Measurements from ENCODE around the gene HTR3C. TPM values are rescaled to one million over a fixed set of nuclear protein-coding genes. Genes with fewer than 3 reads are reported as not detected.
"Not testable (repeated sequence)": the region's sequence is repeated elsewhere in the genome, so short reads cannot be mapped to it uniquely, and the experiment has no call there.

The HTR3C gene
- total RNA-seq, 1 experiment from 2014 or later = not detected

- WGBS (ENCODE audit: extremely low coverage, insufficient read length, low lambda C conversion rate) = no CpG with 5 or more reads among the region's 7 CpGs
Measured at GRCh38 chr3:184037816-184038215, 15.0 kb upstream of the HTR3C start.

GRCh38 chr3:184038307-184038706, 14.5 kb upstream of the HTR3C start:
- H4K20me1 ChIP-seq (ENCODE audit: control insufficient read depth, insufficient read depth, insufficient read length); H3K79me2 ChIP-seq (ENCODE audit: insufficient read depth, low read length); H3K23me2 ChIP-seq (ENCODE audit: insufficient read length, low read depth, low read length, poor library complexity, severe bottlenecking); H2BK15ac ChIP-seq (ENCODE audit: low read depth, low read length); H3K9ac ChIP-seq (ENCODE audit: extremely low read depth, insufficient read length, low read length); H2BK120ac ChIP-seq (ENCODE audit: low read depth, low read length, poor library complexity, severe bottlenecking); H3K14ac ChIP-seq (ENCODE audit: insufficient read depth, low read length); H3K27ac Mint-ChIP-seq; H3K18ac ChIP-seq (ENCODE audit: insufficient read length, low read depth, low read length); H3K79me1 ChIP-seq (ENCODE audit: insufficient read depth, low read depth, low read length, poor library complexity, severe bottlenecking); H3K9me3 ChIP-seq (ENCODE audit: control insufficient read depth, low read depth, low read length); H4K91ac ChIP-seq (ENCODE audit: insufficient read length, low read depth, low read length); DNase-seq; H2AK5ac ChIP-seq (ENCODE audit: insufficient read length, low read length); H3K27me3 ChIP-seq (ENCODE audit: insufficient read depth, low read length); H3K23ac ChIP-seq (ENCODE audit: insufficient read length, low read depth, low read length); H3K4me1 Mint-ChIP-seq; H3T11ph ChIP-seq (ENCODE audit: low read length); H3K4me3 Mint-ChIP-seq; H2AFZ ChIP-seq (ENCODE audit: low read length); H3K36me3 Mint-ChIP-seq (ENCODE audit: insufficient read depth in 1 of 3, low read depth in 3 of 3); H3K4me2 ChIP-seq (ENCODE audit: insufficient read depth, insufficient read length, low read length); H3K56ac ChIP-seq (ENCODE audit: insufficient read length, low read depth, low read length); H3K4ac ChIP-seq (ENCODE audit: low read depth, low read length); H3K9me3 Mint-ChIP-seq; H2BK5ac ChIP-seq (ENCODE audit: insufficient read length, low read length); H2BK20ac ChIP-seq (ENCODE audit: low read depth, low read length, poor library complexity, severe bottlenecking); H2BK12ac ChIP-seq (ENCODE audit: insufficient read length, low read depth, low read length); H3K4me1 ChIP-seq (ENCODE audit: insufficient read depth, low read length); H3K27ac ChIP-seq (ENCODE audit: insufficient read length, low read depth, low read length); H4K5ac ChIP-seq (ENCODE audit: insufficient read length, low read depth, low read length); H3K27me3 Mint-ChIP-seq (ENCODE audit: low read depth); H4K8ac ChIP-seq (replicated peaks; ENCODE audit: insufficient read length, low read depth, low read length): not testable (repeated sequence)
- no CpG with 5 or more reads among the region's 9 CpGs for WGBS (ENCODE audit: extremely low coverage, insufficient read length, low lambda C conversion rate)

More at GRCh38 chr3:184037816-184038215, 15.0 kb upstream of the HTR3C start:
- no peaks in the 10 kb centered on the region for H3K9me3 Mint-ChIP-seq
- peaks cover 0 to 10% of the 10 kb centered on the region in 2 experiments; a peak in 2 of 4 replicates for H3K4me1 Mint-ChIP-seq
- H2BK12ac ChIP-seq (ENCODE audit: insufficient read length, low read depth, low read length) = no peak overlapping the region
- H3K27me3 Mint-ChIP-seq (ENCODE audit: low read depth) = no peaks in the 10 kb centered on the region; the same call in 1 of the 2 replicates
- H4K91ac ChIP-seq (ENCODE audit: insufficient read length, low read depth, low read length) = no peak overlapping the region
- H3K9ac ChIP-seq (ENCODE audit: extremely low read depth, insufficient read length, low read length) = no peak overlapping the region
- no peak overlapping the region for H4K8ac ChIP-seq (replicated peaks; ENCODE audit: insufficient read length, low read depth, low read length)
- H4K20me1 ChIP-seq (ENCODE audit: control insufficient read depth, insufficient read depth, insufficient read length) = no peaks in the 10 kb centered on the region
- no peak overlapping the region for H3K23ac ChIP-seq (ENCODE audit: insufficient read length, low read depth, low read length)
- H3K4me2 ChIP-seq (ENCODE audit: insufficient read depth, insufficient read length, low read length) = no peak overlapping the region
- peak; percentile 34; the same call in 1 of the 3 replicates for TF ChIP-seq CTCF (conservative IDR thresholded peaks at IDR 0.05)
- no peak overlapping the region for H2BK15ac ChIP-seq (ENCODE audit: low read depth, low read length)
- H2BK120ac ChIP-seq (ENCODE audit: low read depth, low read length, poor library complexity, severe bottlenecking) = no peak overlapping the region
- no peak overlapping the region for H2AFZ ChIP-seq (ENCODE audit: low read length)
- no peaks in the 10 kb centered on the region for H3K79me1 ChIP-seq (ENCODE audit: insufficient read depth, low read depth, low read length, poor library complexity, severe bottlenecking)
- H3K27me3 ChIP-seq (ENCODE audit: insufficient read depth, low read length) = no peaks in the 10 kb centered on the region
- no peak overlapping the region for H3K18ac ChIP-seq (ENCODE audit: insufficient read length, low read depth, low read length)
- H3K27ac Mint-ChIP-seq = no peak overlapping the region; a peak in 1 of 7 replicates
- no peaks in the 10 kb centered on the region for H3K23me2 ChIP-seq (ENCODE audit: insufficient read length, low read depth, low read length, poor library complexity, severe bottlenecking)
- H2AK5ac ChIP-seq (ENCODE audit: insufficient read length, low read length) = no peak overlapping the region
- H3K27ac ChIP-seq (ENCODE audit: insufficient read length, low read depth, low read length) = no peak overlapping the region
- no peak overlapping the region for H2BK5ac ChIP-seq (ENCODE audit: insufficient read length, low read length)
- H3K9me3 ChIP-seq (ENCODE audit: control insufficient read depth, low read depth, low read length) = no peaks in the 10 kb centered on the region
- no peak overlapping the region for H2BK20ac ChIP-seq (ENCODE audit: low read depth, low read length, poor library complexity, severe bottlenecking)
- H3K14ac ChIP-seq (ENCODE audit: insufficient read depth, low read length) = no peak overlapping the region
- H4K5ac ChIP-seq (ENCODE audit: insufficient read length, low read depth, low read length) = no peak overlapping the region
- no peak overlapping the region for H3K4ac ChIP-seq (ENCODE audit: low read depth, low read length)
- H3K79me2 ChIP-seq (ENCODE audit: insufficient read depth, low read length) = no peaks in the 10 kb centered on the region
- no peaks in the 10 kb centered on the region for H3K36me3 Mint-ChIP-seq (ENCODE audit: insufficient read depth in 1 of 3, low read depth in 3 of 3)
- H3T11ph ChIP-seq (ENCODE audit: low read length) = no peak overlapping the region
- no peaks in the 10 kb centered on the region for H3K4me1 ChIP-seq (ENCODE audit: insufficient read depth, low read length)
- no peak for DNase-seq
- H3K56ac ChIP-seq (ENCODE audit: insufficient read length, low read depth, low read length) = no peak overlapping the region
- no peak overlapping the region for H3K4me3 Mint-ChIP-seq
